Activated CD4-positive, alpha-beta T cell treated with anti-CD3 and anti-CD28 coated beads, Interleukin-2, Interleukin-4, amounts not matched to agents 100 ng/mL and 50 ng/mL, durations not matched to agents 16 hours and 8 hours (primary cell): ENCODE measurements around the gene NME4.
"Not testable (repeated sequence)": the region's sequence is repeated elsewhere in the genome, so short reads cannot be mapped to it uniquely, and the experiment has no call there.

Source experiments
- DNase-seq: peaks from one replicate; pipeline ENCODE4 v3.0.0-alpha.2; 2020; ENCODE audit warnings: low spot score

Gene NME4

DNA sequence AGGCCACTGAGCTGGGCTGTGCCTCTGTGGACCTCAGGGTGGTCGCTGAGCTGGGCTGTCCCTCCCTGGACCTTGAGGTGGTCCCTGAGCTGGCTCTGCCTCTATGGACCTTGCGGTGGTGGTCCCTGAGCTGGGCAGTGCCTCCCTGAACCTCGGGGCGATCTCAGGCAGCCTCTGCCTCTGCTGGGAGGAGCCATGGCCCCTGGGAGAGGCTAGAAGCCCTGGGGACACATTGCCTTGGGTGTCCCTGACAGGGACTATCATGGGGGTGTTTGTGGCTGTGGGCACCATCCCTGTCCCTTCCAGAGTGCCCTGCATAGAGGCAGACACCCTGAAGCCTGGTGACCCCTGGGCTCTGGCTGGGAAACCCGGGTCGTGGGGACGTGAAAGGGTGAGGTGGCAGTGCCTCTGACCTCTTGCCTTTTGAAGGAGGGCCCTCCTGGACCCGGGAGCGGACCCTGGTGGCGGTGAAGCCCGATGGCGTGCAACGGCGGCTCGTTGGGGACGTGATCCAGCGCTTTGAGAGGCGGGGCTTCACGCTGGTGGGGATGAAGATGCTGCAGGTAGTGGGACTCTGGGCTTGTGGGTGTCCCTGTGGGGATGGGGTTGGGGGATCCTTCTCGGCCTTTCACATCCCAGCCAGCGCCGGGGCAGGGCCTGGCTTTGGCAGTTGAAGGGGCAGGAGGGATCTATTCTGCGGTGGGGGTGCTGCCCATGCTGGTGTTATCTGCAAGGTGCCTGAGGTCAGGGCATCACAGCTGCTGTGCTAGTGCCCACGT lies 1.8 kb downstream of the NME4 start:
- DNase-seq = no peak

DNA sequence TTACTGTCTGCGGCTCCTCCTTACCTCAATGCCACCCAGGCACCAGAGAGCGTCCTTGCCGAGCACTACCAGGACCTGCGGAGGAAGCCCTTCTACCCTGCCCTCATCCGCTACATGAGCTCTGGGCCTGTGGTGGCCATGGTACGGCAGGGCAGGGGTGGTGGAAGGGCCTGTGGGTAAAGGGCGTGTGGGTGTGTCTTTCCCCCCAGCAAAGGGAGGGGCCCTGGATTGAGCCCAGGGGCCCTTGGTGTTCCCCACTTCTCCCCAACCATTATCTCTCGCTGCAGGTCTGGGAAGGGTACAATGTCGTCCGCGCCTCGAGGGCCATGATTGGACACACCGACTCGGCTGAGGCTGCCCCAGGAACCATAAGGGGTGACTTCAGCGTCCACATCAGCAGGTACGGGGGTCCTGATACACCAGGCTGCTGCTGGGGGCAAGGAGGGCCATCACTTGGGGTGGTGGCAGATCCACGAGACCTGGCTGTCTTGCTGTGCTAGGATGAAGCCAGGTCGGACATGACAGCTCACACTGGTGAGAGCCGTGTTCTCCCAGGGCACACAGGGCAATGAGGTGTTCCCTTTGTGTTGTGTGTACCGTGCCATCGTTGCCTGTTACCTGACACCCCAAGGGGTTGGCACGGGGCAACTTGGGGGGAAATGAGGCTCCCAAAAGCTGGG lies 2.5 kb downstream of the NME4 start:
- DNase-seq = no peak

DNA sequence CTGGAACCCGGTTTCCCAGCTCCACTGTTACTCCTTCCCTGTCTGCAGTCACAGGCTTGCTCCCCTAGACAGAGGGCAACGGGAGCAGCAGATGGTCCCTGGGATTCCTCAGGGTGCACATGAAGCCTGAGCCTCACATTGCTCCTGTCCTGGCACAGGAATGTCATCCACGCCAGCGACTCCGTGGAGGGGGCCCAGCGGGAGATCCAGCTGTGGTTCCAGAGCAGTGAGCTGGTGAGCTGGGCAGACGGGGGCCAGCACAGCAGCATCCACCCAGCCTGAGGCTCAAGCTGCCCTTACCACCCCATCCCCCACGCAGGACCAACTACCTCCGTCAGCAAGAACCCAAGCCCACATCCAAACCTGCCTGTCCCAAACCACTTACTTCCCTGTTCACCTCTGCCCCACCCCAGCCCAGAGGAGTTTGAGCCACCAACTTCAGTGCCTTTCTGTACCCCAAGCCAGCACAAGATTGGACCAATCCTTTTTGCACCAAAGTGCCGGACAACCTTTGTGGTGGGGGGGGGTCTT lies 3.1 kb downstream of the NME4 start:
- DNase-seq = no peak

DNA sequence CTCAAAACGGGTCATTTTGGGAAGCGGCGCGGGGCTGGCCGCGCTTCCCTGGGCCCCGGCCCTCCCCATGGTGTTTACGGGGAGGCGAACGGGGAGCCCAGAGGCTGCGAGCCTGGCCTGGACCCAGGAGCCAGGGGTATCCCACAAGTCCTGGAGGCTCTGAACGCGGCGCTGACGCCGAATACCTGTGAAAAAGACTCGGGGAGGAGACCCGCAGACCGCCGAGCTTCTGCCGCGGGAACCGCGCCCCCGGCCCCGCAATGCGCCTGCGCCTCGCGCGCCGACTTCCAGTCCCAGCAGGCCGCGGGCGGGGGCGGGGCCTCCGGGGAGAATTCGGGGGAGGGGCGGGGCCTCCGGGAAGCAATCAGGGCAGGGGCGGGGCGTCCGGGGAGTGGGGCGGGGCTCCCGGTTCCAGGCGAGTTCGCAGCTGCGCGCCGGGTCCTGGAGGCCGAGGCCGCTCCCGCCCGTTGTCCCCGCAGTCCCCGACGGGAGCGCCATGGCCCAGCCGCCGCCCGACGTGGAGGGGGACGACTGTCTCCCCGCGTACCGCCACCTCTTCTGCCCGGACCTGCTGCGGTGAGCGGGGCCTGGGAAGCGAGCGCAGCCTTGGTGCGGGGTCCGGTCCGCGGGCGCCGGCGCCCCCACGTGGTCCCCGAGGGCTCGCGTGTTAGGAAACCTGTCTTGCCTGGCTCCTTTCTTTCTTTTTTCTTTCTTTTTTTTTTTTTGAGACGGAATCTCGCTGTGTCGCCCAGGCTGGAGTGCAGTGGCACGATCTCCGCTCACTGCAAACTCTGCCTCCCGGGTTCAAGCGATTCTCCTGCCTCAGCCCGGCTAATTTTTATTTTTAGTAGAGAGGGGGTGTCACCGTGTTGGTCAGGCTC lies 4.7 kb downstream of the NME4 start, which contains the start of gene DECR2:
TSS of gene DECR2 (plus strand) at position 418 of the 881 bp plus-strand sequence. CDS start at position 497, 79 bp downstream.
- peak; percentile 97 for DNase-seq

DNA sequence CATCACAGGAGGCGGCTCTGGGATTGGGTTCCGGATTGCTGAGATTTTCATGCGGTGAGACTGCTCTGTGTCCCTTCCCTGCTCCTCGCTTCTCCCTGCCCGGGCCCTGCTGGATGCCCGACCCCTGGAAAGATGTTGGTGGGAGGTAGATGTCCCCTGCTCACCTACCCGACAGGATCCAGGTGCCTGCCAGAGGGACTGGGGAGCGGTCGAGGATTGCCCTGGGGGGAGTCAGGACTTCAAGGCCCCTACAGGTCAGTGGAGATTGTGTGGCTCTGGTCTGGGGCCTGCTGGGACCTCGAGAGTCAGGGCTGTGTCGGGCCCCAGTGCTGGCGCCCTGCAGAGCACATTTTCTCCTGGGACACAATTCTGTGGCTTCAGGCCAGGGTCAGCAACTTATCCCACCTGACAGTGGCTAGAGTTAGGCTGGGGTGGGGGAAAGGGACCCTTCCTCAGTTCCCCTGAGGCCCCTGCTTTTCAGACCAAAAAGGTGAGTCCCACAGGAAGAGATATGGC lies 8.0 kb downstream of the NME4 start:
- no peak for DNase-seq

DNA sequence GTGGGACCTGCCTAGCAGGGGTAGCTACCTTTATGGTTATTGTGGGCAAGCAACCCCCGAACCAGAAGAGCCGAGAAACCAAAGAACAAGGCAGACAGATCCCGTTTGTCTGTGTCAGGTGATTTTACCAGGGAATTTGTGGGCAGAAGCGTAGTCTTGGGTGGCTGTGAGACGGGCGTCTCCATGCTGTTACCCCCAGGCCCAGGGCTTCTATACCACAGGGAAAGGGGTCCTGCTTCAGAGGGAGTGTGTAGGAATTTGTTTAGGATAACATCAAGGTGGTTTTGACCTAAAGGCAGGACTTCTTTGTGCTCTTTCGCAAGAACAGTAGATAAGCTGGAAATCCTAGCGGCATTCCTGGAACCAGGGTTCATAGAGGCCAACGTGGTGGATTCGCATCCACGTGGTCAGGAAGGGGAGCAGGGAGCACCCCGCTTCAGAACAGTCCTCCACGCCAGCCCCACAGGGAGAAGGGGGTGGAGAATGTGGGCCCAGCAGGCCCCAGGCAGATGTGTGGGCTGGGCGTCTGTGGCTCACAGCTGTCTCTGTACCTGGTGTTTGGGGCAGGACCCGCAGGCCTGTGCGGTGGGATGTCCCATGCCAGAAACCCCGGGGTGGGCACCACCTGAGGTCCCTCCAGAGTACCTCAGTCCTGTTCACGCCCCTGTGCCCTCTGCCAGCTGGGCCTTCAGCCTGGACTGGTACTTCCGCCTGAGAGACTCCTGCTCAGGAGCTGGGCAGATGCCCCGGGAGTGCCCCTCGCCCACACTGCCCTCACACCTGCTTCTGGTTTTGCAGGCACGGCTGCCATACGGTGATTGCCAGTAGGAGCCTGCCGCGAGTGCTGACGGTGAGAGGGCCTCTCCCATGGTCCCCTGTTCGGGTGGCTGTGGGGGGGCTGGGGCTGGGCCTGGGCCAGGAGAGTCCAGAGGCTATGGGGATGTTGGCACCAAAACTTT lies 8.8 kb downstream of the NME4 start:
- DNase-seq = no peak

DNA sequence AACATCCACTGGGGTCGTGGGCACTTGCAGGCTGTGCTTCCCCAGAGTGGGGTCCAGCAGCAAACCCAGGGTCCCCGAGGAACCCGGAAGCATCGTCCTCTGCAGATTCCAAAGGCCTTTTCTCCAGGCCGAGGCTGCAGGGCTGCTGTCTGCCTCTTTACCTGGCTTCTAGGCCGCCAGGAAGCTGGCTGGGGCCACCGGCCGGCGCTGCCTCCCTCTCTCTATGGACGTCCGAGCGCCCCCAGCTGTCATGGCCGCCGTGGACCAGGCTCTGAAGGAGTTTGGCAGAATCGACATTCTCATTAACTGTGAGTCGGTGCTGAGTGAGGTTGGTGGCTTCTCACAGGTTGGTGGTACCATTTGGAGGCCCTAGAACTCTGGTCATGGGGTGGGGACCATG lies 10.3 kb downstream of the NME4 start:
- DNase-seq = no peak

DNA sequence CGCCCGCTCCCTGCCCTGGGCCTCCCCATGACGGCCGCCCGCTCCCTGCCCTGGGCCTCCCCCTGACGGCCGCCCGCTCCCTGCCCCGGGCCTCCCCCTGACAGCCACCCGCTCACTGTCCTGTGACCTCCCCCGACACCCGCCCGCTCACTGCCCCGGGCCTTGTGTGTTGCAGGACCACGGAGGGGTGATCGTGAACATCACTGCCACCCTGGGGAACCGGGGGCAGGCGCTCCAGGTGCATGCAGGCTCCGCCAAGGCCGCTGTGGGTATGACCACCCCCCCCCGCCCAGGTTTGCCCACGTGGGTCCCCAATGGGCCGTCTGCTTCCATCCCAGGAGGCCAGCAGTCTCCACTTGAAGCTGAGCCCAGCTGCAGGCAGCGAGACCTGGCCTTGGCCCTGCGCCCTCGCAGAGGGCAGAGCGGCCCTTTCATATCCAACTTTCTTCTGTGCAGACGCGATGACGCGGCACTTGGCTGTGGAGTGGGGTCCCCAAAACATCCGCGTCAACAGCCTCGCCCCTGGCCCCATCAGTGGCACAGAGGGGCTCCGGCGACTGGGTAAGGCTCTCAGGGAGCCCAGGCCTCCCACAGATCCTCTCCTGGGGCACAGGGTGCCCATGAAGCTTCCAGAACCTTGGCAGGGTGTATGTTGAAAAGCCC lies 13.6 kb downstream of the NME4 start:
- no peak for DNase-seq

DNA sequence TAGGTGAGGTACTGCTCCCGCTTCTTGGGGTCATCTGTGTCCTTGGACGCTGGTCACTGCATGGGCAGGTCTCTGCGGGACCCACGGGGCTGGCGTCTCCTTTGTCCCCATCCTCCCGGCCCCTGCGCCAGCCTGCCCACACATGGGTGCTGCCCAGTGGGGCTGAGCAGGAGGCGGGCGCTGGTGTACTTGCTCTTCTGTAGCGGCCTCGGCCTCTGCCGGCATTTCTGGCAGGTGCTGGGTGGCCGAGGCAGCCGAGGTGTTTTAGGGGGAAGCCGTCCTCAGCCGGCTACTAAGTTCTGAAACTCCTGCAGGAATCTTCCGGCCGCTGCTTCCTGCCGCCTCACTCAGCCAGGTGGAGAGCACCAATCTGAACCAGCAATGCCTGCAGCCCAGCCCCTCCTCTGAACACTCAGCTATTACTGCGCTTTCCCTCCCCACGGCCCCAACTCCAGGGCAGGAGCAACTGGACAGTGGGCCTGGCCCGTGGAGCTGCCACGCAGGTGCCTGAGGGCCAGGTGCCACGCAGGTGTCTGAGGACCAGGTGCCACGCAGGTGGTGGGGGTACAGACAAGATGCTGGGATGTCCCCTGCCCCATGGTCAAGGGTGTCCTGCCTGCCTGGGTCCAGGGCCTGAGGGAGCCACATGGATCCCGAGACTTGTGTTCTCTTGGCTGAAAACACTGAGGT lies 14.7 kb downstream of the NME4 start:
- DNase-seq = no peak

DNA sequence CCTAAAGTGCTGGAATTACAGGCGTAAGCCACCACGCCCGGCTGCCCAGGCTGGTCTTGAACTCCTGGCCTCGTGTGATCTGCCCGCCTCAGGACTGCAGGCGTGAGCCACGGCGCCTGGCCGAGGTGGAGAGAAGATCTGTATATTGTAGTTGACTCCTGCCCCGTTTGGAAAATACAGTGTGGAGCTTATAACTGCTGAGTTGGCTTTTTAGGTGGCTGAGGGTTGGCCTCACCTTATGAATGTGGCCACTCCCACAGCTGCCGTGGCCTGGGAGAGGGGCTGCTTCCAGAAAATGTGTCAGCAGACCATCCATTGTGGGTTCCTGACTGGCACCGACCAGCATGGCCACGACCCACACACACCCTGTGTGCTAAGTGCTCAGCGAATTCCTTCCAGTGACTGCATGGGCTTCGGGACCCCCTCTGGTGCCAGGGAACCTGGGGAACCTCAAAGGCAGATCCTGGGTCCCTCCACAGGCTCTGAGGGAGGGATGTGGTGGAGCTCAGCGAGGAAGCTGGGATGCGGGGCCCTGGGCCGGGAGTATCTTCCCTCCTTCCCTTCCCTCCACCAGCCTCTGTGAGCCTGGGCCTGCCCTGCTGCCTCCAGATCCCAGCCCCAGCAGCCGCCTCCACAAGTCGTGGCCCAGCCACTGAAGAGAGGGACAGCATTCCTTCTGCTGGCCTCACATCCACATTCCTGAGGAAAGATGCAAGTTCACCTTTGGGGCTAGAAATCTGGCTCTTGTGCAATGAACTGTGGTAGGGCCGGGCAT lies 17.6 kb downstream of the NME4 start:
- no peak for DNase-seq

DNA sequence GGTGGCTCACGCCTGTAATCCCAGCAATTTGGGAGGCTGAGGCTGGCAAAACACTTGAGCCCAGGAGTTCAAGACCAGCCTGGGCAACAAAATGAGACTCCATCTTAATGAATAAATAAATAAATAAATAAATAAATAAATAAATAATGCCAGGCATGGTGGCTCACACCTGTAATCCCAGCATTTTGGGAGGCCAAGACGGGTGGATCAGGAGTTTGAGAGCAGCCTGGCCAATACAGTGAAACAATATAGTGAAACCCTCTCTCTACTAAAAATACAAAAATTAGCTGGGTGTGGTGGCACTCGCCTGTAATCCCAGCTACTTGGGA lies 18.1 kb downstream of the NME4 start:
- not testable (repeated sequence) for DNase-seq

DNA sequence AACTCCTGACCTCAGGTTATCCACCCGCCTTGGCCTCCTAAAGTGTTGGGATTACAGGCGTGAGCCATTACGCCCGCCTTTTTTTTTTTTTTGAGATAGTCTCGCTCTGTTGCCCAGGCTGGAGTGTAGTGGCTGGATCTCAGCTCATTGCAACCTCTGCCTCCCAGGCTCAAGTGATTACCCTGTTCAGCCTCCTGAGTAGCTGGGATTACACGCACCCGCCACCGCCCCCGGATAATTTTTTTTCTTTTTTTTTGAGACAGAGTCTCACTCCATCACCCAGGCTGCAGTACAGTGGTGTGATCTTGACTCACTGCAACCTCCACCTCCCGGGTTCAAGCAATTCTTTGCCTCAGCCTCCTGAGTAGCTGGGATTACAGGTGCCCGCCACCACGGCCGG lies 25.2 kb downstream of the NME4 start:
- not testable (repeated sequence) for DNase-seq

DNA sequence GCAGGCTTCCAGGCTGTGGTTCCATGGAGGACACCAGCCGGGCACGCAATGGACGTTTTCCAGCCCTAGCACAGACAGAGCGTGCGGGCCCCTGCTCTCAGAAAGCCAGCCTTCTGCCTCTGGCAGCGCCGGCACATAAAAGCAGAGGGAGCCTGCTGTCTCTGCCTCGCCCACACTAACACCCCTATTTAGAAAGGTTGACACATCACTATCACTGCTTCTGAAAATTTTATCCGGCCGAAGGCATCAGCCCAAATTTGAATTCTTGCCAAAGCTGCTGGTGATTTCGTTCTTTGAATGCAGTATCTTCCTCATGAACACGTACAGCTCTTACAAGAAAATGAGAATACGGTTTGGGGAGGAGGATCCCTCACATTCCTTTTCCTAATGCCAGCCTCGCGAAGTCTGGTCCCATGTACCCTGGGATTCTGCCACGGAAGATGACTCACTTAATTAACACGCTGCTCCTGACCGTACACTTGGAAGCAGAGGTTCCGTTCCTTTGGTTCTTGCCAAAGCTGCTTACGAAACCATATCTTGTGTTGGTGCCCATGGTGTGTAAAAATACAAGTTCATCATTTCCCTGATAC lies 27.1 kb downstream of the NME4 start:
- DNase-seq = no peak

DNA sequence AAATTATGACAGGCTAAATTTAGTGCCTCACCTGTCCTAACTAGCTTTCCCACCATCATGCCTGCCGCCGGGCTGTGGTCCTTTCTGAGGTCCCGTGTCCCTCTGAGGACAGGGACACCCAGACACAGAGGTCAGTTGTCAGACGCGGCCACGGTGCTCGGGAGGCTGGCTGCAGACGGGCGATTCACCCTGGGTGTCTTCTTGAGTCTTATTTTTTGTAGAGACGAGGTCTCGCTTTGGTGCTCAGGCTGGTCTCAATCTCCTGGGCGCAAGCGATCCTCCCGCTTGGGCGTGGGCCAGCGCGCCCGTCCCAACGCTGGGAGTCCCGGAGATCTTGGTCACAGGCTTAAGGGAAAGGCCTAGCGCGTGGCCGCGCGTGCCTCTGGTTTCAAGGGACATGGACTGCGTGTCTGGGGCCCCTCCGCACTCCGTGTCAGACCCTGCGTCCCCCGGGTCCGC lies 27.7 kb downstream of the NME4 start:
- no peak for DNase-seq

DNA sequence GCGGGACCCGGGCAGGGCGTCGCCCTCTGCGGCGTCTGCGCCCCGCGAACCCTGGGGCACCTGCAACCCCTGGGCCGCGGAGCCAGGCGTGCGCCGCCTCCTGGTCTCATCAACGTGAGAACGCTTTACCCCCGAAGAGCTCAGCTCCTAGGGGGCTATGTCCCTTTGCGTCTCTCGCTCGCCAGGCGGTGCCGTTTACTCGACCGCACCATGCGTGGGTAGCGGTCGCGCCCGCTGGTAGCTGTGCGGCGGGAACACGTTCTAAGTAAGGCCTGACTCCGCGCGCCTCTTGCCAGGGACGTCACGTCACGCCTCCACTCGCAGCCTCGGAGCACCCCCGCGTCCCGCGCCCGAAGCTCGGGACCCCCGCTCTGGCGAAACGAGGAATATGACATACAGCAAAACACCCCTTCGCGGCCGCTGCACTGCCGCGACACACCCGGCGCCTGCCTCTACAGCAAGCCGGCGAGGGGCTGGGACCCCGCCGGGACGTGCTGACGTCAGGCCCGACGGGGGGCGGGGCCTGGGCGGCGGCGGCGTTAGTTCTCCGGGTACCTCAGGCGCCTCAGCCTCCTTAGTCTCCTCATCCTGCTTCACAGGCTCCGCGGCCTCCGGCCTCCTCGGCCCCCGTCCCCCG lies 28.2 kb downstream of the NME4 start, which contains the start of gene RAB11FIP3:
TSS of gene RAB11FIP3 (plus strand) at position 568 of the 637 bp plus-strand sequence. CDS start 358 bp downstream, outside the sequence.
- DNase-seq = peak; percentile 89

DNA sequence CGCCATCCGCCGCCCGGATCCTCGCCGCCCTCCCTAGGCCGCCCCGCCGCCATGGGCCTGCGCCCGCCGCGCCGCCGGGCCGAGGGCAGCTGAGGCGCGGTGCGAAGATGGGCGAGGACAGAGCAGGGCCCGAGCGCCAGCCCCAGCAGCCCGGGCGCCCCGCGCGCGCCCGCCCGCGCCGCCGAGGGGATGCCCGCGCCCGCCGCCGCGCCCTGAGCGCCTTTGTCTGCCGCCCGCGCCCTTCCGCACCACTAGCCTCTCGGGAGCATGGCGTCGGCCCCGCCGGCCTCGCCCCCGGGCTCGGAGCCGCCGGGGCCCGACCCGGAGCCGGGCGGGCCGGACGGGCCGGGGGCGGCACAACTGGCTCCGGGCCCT lies 28.7 kb downstream of the NME4 start:
- DNase-seq = no peak

DNA sequence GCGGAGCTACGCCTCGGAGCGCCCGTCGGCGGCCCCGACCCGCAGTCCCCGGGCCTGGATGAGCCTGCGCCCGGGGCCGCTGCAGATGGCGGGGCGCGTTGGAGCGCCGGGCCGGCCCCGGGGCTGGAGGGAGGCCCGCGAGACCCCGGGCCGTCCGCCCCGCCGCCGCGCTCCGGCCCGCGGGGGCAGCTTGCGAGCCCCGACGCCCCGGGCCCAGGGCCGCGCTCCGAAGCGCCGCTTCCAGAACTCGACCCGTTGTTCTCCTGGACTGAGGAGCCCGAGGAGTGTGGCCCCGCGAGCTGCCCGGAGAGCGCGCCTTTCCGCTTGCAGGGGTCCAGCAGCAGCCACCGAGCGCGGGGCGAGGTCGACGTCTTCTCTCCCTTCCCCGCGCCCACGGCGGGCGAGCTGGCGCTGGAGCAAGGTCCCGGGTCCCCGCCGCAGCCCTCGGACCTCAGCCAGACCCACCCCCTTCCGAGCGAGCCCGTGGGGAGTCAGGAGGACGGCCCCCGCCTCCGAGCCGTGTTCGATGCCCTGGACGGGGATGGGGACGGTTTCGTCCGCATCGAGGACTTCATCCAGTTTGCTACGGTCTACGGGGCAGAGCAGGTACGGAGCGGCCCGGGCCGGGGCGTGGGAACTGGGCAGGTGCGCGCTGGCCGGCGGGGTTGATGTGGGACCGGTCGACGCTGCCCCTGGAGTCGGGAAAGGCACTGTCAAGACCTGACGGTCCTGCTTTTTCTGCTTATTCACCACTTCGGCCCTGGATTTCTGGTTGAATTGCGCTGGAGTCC lies 29.3 kb downstream of the NME4 start:
- no peak for DNase-seq
